Ramos (cell line): Measurements from ENCODE around the gene GRK7.

Experiments
- in situ Hi-C: fragments of 300-500 bp; cut with MboI; formaldehyde crosslinking; loops from one replicate; pipeline ENCODE4 v1.14.3; 2022; ENCODE audit warnings: low sequenced_read_pairs; ENCODE audit not compliant: unreplicated experiment

Gene GRK7

DNA sequence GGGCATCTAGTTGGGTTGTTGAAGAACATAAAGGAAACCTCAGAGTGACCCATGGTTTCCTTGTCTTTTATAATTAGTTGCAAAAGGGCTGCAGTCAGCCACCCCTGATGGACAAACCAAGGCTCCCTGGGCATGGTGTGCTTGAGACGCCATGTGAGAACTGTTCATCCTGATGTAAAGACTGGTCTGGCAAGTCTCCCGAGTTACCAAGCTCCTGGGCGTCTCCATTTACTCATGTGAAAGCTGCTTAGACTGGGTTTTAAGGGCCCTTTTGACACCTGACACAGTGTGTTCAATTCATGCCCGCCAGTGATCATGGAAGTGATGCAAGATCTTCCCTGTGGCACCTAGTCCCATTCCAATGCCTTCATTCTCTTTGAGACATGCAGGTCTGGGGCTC, 49.4 kb downstream of the GRK7 start:
- in situ Hi-C loops = no loop called here
